BLaER1 (cell line): Measurements from ENCODE around the gene MAMLD1.

Experiments
- H3K27ac ChIP-seq: shearing (Covaris generic); formaldehyde crosslinking; 2 replicates; pipeline ENCODE4 v1.8.1; 2022
- H3K27me3 ChIP-seq: shearing (Covaris generic); formaldehyde crosslinking; 2 replicates; pipeline ENCODE4 v1.8.1; 2022
- H3K36me3 ChIP-seq: shearing (Covaris generic); formaldehyde crosslinking; 2 replicates; pipeline ENCODE4 v1.8.1; 2022
- H3K4me1 ChIP-seq: shearing (Covaris generic); formaldehyde crosslinking; 2 replicates; pipeline ENCODE4 v1.8.1; 2022
- H3K4me2 ChIP-seq: shearing (Covaris generic); formaldehyde crosslinking; 2 replicates; pipeline ENCODE4 v1.8.1; 2022
- H3K4me3 ChIP-seq: shearing (Covaris generic); formaldehyde crosslinking; 2 replicates; pipeline ENCODE4 v1.8.1; 2022
- H3K9ac ChIP-seq: shearing (Covaris generic); formaldehyde crosslinking; 2 replicates; pipeline ENCODE4 v1.8.1; 2022
- H3K9me3 ChIP-seq: shearing (Covaris generic); formaldehyde crosslinking; 2 replicates; pipeline ENCODE4 v1.8.1; 2022
- H4K20me1 ChIP-seq: shearing (Covaris generic); formaldehyde crosslinking; 2 replicates; pipeline ENCODE4 v1.8.1; 2022
- Cebpa-rat ChIP-seq: shearing (Covaris generic); IDR thresholded peaks from 2 replicates; pipeline ENCODE4 v1.8.1; 2022

Gene MAMLD1

DNA sequence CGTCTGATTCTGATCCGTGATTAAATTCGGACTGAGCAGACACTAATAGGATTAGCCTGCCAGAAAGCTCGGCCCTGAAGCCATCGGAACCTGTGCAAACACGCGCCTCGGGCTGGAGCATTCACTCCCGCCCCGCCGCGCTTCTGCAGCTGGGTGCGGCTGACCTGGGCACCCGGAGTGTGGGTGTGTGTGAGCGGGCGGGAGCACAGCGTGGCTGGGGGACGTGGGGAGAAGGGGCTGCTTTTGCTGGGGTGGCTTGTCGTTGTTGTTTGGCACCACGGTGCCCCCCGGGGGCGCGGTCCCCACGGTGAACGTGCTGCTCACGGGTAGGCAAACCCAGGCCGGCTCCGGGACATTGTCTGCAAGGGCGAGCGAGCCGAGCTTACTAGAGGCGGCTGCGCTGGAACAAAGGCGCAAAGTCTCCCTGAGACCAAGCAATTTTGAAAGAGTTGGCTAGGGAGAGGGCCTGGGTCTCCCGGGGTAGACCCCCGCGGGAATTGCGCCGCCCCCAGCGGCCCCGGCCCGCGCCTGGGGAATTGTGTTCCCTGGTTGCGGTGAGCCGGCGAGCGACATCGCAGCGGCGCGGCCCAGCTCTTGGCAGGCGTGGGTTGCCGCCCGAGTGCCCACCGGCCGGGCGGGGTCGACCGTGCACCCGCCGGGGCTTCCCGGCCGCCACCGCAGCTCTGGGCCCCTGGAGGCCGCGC is 1.4 kb downstream of the MAMLD1 start:
- TF ChIP-seq Cebpa-rat = no peak
- H3K27ac ChIP-seq = no peak overlapping the region
- H3K4me1 ChIP-seq = peaks cover 35% of the 10 kb centered on the region
- peak overlapping the region; percentile 89 for H3K4me2 ChIP-seq
- no peaks in the 10 kb centered on the region for H3K36me3 ChIP-seq
- peaks cover 74% of the 10 kb centered on the region for H3K27me3 ChIP-seq
- H3K4me3 ChIP-seq = peak overlapping the region; percentile 67
- H3K9me3 ChIP-seq = peaks cover 48% of the 10 kb centered on the region
- no peak overlapping the region for H3K9ac ChIP-seq
- H4K20me1 ChIP-seq = peaks cover 28% of the 10 kb centered on the region

DNA sequence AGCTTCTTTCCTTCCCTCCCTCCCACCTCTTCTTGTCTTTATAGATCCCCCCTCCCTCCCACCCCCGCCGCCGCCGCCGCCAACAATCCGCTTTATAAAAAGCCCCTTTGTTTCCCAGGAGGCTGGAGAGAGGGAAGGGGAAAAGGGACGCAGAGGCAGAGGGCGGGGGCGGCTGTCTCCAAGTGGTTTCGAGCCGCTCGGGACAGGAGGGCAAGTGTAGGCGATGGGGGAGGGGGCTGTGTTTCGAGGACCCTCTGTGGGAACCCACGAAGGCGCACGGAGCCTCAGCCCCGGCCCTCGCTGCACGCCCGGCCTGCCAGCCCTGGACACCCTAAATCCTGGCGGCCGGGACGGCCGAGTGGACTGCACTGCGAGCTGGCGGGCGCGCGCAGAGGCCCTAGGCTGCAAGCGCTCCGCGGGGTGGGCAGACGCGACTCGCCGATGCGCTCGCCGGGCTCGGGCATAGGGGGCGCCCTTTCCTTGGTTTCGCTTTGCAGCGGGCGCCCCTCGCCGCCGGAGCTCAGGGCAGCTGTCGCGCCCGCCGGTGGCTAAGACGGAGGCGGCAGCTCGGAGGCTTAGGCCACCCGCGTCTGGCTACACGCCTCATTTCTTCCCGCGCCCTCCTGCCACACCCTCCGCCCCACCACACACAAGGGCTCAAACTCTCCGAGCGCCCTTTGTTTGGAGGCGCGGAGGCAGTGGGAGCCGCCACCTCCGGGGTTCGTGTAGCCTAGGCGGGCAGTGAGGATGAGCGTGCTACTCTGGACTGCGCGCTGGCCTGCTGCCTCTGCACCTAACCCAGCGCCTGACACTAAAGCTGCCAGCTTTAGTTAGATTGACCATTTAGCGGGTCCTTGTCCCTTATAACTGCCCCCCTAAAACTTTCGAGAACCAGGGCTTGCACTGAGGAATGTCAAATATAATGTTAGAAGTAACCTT is 2.2 kb downstream of the MAMLD1 start:
- peaks cover 35% of the 10 kb centered on the region for H3K4me1 ChIP-seq
- peaks cover 28% of the 10 kb centered on the region for H4K20me1 ChIP-seq
- H3K9me3 ChIP-seq = peaks cover 48% of the 10 kb centered on the region
- no peak overlapping the region for H3K9ac ChIP-seq
- H3K27ac ChIP-seq = no peak overlapping the region
- H3K4me2 ChIP-seq = peak overlapping the region; percentile 89
- no peaks in the 10 kb centered on the region for H3K36me3 ChIP-seq
- H3K27me3 ChIP-seq = peaks cover 65% of the 10 kb centered on the region
- no peak for TF ChIP-seq Cebpa-rat
- H3K4me3 ChIP-seq = peak overlapping the region; percentile 67

DNA sequence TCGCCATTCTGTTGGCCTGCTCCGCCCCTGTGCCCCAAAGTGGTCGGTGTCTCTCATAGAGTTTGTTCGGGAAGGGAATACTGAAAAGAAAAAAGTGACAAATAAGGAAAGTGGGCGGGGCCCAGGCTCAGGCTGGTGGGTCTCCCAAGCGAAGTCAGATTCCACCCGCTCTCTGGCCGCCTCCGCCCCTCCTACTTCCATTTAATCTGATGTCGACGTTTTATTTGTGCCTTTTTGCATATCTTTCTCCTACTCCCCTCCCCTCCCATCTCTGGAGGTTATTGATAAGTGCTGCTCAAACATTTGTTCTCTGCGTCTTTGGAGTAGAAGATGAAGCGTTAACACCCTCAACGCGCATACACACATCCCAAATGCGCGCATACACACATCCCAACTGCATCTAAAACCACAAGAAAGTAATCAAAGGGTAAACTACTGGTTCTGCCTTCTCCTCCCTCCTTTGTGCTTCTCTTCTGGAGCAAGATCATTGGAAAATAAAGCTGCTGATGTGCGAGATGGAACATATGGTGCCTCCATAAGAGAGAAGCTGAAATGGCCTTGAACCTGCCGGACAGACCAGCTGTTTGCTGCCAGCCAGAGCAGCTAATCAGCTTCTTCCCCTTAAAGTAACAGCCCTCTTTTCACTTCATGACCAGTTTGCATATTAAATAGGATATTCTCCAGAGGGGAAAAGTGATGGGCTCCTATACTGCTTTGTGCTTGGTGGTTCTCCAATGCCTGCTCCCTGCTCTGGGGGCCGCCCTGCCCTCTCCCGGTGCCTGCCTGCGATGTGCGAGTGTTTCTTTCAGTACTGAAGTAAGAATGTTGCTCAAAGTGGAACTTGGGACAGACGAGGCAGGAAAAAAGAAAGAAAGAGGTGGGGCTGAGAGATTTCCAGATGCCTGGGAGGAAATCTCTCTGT is 3.1 kb downstream of the MAMLD1 start:
- peaks cover 56% of the 10 kb centered on the region for H3K27me3 ChIP-seq
- no peak overlapping the region for H3K9ac ChIP-seq
- H3K4me2 ChIP-seq = peak overlapping the region; percentile 73

DNA sequence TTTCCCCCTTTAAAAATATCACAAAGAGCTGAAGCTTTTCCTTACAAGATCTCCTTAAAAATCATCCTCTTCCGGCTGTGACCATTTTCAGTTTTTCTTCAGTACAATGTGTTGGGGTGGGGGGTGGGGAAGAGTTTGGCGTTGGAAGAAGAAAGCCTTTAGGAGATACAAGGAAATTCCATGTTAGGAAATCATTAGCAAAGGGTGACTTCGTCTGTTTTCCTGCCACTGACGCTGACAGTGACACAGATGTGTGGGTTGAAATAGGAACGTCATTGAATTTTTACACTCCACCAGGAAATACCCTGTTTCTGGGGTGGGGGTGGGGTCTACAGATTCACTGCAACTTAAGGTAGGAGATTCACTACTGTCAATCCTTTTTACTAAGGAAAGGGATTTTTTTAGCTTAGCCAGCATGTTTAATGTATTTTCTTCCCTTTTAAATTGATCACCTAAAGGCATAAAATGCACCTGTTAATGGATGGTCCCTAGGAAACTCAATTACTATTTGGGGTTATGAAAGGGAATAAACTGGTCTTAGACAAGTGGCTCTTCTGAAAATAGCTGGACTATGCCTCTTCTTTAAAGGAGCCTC is 3.9 kb downstream of the MAMLD1 start:
- H3K36me3 ChIP-seq = no peaks in the 10 kb centered on the region
- H4K20me1 ChIP-seq = peaks cover 26% of the 10 kb centered on the region
- H3K4me2 ChIP-seq = peak overlapping the region; percentile 73
- no peak overlapping the region for H3K9ac ChIP-seq
- H3K9me3 ChIP-seq = peaks cover 37% of the 10 kb centered on the region
- H3K4me1 ChIP-seq = peaks cover 35% of the 10 kb centered on the region
- H3K4me3 ChIP-seq = no peak overlapping the region
- no peak overlapping the region for H3K27ac ChIP-seq
- peaks cover 48% of the 10 kb centered on the region for H3K27me3 ChIP-seq
- no peak for TF ChIP-seq Cebpa-rat

More for the DNA sequence above, 3.1 kb downstream of the MAMLD1 start:
- peaks cover 28% of the 10 kb centered on the region for H4K20me1 ChIP-seq
- H3K36me3 ChIP-seq = no peaks in the 10 kb centered on the region
- no peak overlapping the region for H3K27ac ChIP-seq
- peak overlapping the region; percentile 67 for H3K4me3 ChIP-seq
- peaks cover 45% of the 10 kb centered on the region for H3K9me3 ChIP-seq
- no peak for TF ChIP-seq Cebpa-rat
- H3K4me1 ChIP-seq = peaks cover 35% of the 10 kb centered on the region

DNA sequence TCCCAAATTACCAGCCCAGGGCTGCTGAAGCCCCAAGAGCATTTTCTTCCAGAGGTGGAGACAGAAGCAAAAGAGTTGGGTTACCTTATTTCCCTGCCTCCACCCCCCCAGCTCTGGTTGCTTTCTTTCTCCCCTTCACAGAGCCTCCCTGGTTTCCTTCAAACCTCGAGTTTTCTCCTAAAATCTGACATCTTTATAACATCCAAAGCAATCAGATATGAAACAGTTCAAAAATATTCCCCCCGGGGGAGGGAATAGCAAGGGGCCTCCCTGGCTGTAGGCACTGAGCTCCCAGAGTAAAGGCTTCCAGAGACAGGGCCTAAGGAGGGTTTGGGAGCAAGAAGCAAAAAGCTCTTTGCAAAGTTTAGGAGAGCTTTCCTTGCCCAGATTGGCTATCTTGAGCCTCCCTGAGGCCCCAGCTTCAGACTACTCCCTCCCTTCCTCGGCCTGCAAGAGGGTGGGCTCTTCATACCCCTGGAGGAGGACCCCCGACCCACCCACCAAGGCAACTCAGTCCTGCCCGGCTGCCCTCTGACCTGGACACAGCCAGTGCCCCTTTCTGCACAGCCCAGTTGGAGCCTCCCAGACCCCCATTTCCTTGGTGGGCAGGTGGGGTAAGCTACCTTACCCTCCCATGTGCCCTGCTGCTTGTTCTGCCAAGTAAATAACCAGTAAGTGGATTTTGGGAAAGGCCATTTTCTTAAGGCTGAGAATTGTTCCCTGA is 7.6 kb downstream of the MAMLD1 start:
- H3K9me3 ChIP-seq = peaks cover 5% of the 10 kb centered on the region
- H3K4me2 ChIP-seq = no peak overlapping the region
- peaks cover 16% of the 10 kb centered on the region for H3K27me3 ChIP-seq
- peaks cover 14% of the 10 kb centered on the region for H3K4me1 ChIP-seq
- H3K9ac ChIP-seq = no peak overlapping the region
- no peaks in the 10 kb centered on the region for H4K20me1 ChIP-seq
- H3K27ac ChIP-seq = no peak overlapping the region
- H3K4me3 ChIP-seq = no peak overlapping the region
- no peaks in the 10 kb centered on the region for H3K36me3 ChIP-seq
- no peak for TF ChIP-seq Cebpa-rat

DNA sequence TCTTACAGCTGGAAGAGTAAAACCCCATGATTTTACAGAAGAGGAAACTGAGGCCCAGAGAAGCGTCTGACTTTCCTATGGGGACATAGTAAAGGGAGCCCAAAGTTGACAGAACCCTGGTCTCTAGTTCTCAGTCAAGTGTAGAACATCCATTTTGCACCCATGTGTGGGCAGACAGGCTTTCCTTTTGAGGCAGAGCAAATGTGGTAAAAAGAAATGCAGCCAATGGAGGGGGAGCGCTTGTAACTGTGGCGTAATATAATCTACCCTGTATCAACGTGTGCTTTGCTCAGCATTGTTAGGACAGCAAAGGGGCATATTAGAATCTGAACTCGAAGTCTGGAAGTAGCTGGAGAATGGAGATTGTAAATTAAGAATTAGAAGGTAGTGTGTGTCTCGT is 8.8 kb downstream of the MAMLD1 start:
- H3K9me3 ChIP-seq = peaks cover 5% of the 10 kb centered on the region
- H3K4me1 ChIP-seq = peaks cover 3% of the 10 kb centered on the region
- H3K4me3 ChIP-seq = no peak overlapping the region
- H3K9ac ChIP-seq = no peak overlapping the region
- H4K20me1 ChIP-seq = no peaks in the 10 kb centered on the region
- H3K36me3 ChIP-seq = no peaks in the 10 kb centered on the region
- no peak overlapping the region for H3K27ac ChIP-seq
- no peak for TF ChIP-seq Cebpa-rat
- peaks cover 5% of the 10 kb centered on the region for H3K27me3 ChIP-seq
- H3K4me2 ChIP-seq = no peak overlapping the region

DNA sequence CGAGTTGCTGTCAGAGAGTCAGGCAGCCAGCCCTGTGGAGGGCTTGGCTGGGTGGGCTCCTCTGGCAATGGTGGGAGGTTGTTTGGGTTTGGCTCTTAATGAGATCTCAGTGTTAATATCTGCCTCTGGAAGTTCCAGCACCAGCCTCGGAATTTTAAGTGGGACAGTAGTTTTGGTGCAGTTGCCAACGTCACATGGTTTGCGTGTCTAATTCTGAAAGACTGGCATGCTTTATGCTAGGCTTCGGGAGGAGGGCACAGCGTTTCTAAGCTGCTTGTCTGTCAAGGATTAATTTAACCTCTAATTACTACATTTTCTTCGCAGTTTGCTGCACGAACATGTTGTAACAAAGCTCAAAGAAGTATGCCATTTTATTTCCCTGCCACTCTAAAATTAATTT is 9.2 kb downstream of the MAMLD1 start:
- H3K4me3 ChIP-seq = no peak overlapping the region
- H3K9ac ChIP-seq = no peak overlapping the region
- no peaks in the 10 kb centered on the region for H4K20me1 ChIP-seq
- H3K4me1 ChIP-seq = no peaks in the 10 kb centered on the region
- H3K27me3 ChIP-seq = peaks cover under 1% of the 10 kb centered on the region
- H3K9me3 ChIP-seq = peaks cover 5% of the 10 kb centered on the region
- no peak for TF ChIP-seq Cebpa-rat
- no peaks in the 10 kb centered on the region for H3K36me3 ChIP-seq
- no peak overlapping the region for H3K4me2 ChIP-seq
- no peak overlapping the region for H3K27ac ChIP-seq

DNA sequence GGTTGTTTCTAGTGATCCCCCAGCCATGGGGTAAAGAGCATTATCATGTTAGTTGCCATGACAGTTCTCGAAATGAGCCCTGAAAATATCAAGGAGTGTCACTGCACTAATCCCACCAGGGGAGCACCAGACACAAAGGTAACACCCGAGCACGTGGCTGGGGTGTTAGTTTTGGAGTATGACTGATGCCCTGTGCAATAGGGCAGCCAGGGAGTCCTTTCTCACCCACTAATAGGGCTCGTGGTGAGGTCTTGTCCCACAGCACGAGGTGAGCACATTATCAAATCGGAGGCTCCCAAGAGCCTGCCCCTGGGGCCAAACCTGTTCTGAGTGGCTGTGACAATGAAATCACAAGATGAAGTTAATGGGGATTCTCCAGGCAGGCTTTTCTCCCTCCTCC is 9.6 kb downstream of the MAMLD1 start:
- no peaks in the 10 kb centered on the region for H3K27me3 ChIP-seq
- no peaks in the 10 kb centered on the region for H4K20me1 ChIP-seq
- no peak overlapping the region for H3K4me3 ChIP-seq
- peaks cover 5% of the 10 kb centered on the region for H3K9me3 ChIP-seq
- no peaks in the 10 kb centered on the region for H3K4me1 ChIP-seq
- TF ChIP-seq Cebpa-rat = no peak
- H3K36me3 ChIP-seq = no peaks in the 10 kb centered on the region
- no peak overlapping the region for H3K9ac ChIP-seq
- no peak overlapping the region for H3K4me2 ChIP-seq
- H3K27ac ChIP-seq = no peak overlapping the region
